A673 (cell line): ENCODE measurements around the gene HAUS3. TPM values are rescaled to one million over a fixed set of nuclear protein-coding genes. Genes with fewer than 3 reads are reported as not detected.

Experiments
- BruUV-seq: library from RNA; stranded (reverse); fragments of 400-500 nt; replicated peaks from 2 replicates; lab custom pipeline; 2021; lab: Mats Ljungman, UMichigan
- CTCF ChIA-PET: fragments of 300-600 bp; sonication (Branson Sonifier 250); formaldehyde crosslinking; loops from one replicate; lab custom pipeline; 2022; ENCODE audit warnings: antibody characterized with exemption; lab: Charles Lee
- POLR2A ChIA-PET: fragments of 300-600 bp; sonication (Branson Sonifier 250); formaldehyde crosslinking; loops from one replicate; lab custom pipeline; 2022; ENCODE audit warnings: antibody characterized with exemption; ENCODE audit not compliant: low non-redundant PET; lab: Charles Lee
- DNase-seq: peaks from one replicate; pipeline ENCODE4 v3.0.0-alpha.2; 2015; ENCODE audit warnings: low spot score
- H3K27ac ChIP-seq: fragments of 200-600 bp; sonication (generic); 2 replicates; pipeline ENCODE4 v1.5.1; 2016; ENCODE audit warnings: mixed run types, low read depth, mild to moderate bottlenecking, mixed read lengths, antibody characterized with exemption, low read length; ENCODE audit not compliant: poor library complexity, severe bottlenecking
- H3K27me3 ChIP-seq: fragments of 200-600 bp; sonication (generic); replicated peaks from 2 replicates; pipeline ENCODE4 v1.6.1; 2017; ENCODE audit warnings: mixed run types, low read depth, mild to moderate bottlenecking, mixed read lengths, antibody characterized with exemption, low read length; ENCODE audit not compliant: insufficient read depth, poor library complexity
- H3K36me3 ChIP-seq: fragments of 200-600 bp; sonication (generic); 2 replicates; pipeline ENCODE4 v1.6.1; 2016; ENCODE audit warnings: mixed run types, mild to moderate bottlenecking, mixed read lengths, antibody characterized with exemption, low read length; ENCODE audit not compliant: insufficient read depth, poor library complexity, severe bottlenecking
- H3K4me1 ChIP-seq: fragments of 200-600 bp; sonication (generic); 2 replicates; pipeline ENCODE4 v1.6.1; 2017; ENCODE audit warnings: mixed run types, mild to moderate bottlenecking, mixed read lengths, antibody characterized with exemption, low read length; ENCODE audit not compliant: insufficient read depth, poor library complexity, severe bottlenecking
- H3K4me3 ChIP-seq: fragments of 200-600 bp; sonication (generic); 2 replicates; pipeline ENCODE4 v1.5.1; 2016; ENCODE audit warnings: low read depth, mixed run types, mild to moderate bottlenecking, mixed read lengths, low read length; ENCODE audit not compliant: poor library complexity, severe bottlenecking
- H3K9me3 ChIP-seq: fragments of 200-600 bp; sonication (generic); 2 replicates; pipeline ENCODE4 v1.6.1; 2016; ENCODE audit warnings: mixed run types, low read depth, mild to moderate bottlenecking, mixed read lengths, antibody characterized with exemption, low read length; ENCODE audit not compliant: poor library complexity, severe bottlenecking
- EZH2 ChIP-seq: fragments of 200-600 bp; sonication (generic); IDR thresholded peaks from 2 replicates; pipeline ENCODE4 v1.6.1; 2017; ENCODE audit warnings: borderline replicate concordance, low read depth, mild to moderate bottlenecking, mixed read lengths, antibody characterized with exemption, low read length; ENCODE audit not compliant: poor library complexity, severe bottlenecking
- intact Hi-C: fragments of 100-400 bp; cut with micrococcal nuclease; formaldehyde crosslinking; loops from one replicate; pipeline ENCODE4 v1.10.0; 2022; ENCODE audit not compliant: unreplicated experiment
- total RNA-seq: library from RNA; stranded (reverse); gene quantifications from 2 replicates; pipeline ENCODE4 v1.2.3, GENCODE V29; 2021
- TF ChIP-seq, protein P1 (sequence below): fragments of 300-800, 200-600 bp; sonication (generic); conservative IDR thresholded peaks from 2 replicates; pipeline ENCODE4 v1.5.1; 2017; ENCODE audit warnings: low read depth, mild to moderate bottlenecking, antibody characterized with exemption, low read length, moderate library complexity, mixed read lengths

The HAUS3 gene
- total RNA-seq, 1 experiment from 2014 or later, result 27.7 TPM

DNA sequence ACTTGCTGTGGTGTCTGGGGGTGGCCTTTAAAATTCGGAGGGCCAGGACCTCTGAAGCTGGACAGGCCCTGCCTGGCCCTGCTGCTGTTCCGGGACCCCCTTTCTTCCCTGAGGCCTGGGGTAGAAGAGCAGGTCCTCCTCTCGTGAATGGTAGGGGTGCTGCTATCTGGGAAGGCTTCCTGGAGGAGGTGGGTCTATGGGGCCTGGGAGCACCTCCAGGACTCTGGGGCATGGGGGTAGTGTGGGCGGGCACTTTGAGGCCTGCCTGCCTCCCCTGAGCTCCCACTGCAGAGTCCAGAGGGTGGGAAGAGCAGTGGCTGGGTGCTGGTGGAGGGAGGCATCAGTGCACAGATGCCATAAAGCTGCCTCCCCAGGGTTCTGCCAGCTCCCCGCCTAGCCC is 24.9 kb upstream of the HAUS3 start:
- ChIA-PET POLR2A (no interaction called here), CTCF (no interaction called here)
- no peaks in the 10 kb centered on the region for H3K27me3 ChIP-seq
- no peak for TF ChIP-seq EZH2
- TF ChIP-seq, protein P1, sequence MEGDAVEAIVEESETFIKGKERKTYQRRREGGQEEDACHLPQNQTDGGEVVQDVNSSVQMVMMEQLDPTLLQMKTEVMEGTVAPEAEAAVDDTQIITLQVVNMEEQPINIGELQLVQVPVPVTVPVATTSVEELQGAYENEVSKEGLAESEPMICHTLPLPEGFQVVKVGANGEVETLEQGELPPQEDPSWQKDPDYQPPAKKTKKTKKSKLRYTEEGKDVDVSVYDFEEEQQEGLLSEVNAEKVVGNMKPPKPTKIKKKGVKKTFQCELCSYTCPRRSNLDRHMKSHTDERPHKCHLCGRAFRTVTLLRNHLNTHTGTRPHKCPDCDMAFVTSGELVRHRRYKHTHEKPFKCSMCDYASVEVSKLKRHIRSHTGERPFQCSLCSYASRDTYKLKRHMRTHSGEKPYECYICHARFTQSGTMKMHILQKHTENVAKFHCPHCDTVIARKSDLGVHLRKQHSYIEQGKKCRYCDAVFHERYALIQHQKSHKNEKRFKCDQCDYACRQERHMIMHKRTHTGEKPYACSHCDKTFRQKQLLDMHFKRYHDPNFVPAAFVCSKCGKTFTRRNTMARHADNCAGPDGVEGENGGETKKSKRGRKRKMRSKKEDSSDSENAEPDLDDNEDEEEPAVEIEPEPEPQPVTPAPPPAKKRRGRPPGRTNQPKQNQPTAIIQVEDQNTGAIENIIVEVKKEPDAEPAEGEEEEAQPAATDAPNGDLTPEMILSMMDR, result no peak
- no peak for DNase-seq
- H3K9me3 ChIP-seq, result no peaks in the 10 kb centered on the region
- no TSS peak for BruUV-seq
- H3K36me3 ChIP-seq, result no peaks in the 10 kb centered on the region
- intact Hi-C loops, result loop anchor here (10.0 kb wide), 1 partner anchor 148 kb away; the partner anchor contains the start of genes CFAP99 and ZFYVE28
- H3K27ac ChIP-seq, result no peak overlapping the region
- no peak overlapping the region for H3K4me3 ChIP-seq
- no peaks in the 10 kb centered on the region for H3K4me1 ChIP-seq

DNA sequence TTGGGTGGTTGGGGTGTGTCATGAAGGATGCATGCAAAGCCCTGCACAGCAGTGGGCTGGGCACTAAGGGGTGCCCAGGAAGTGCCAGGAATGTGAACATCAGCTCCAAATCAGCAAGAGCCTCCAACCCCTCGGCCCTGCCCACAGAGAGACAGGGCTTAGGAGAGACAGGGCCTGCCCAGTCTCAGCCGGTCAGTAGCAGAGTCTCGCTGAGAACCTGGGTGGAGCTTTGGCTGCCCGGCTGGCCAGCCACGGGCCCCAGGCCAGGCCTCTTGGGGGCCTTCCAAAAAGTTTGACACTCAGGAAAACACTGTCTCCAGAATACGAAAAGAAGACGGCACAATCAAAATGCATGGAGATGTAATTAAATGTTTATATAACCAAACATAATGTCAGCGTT is 24.3 kb upstream of the HAUS3 start:
- no peak overlapping the region for H3K27ac ChIP-seq
- TF ChIP-seq, protein P1, result no peak
- TF ChIP-seq EZH2, result no peak
- H3K4me3 ChIP-seq, result no peak overlapping the region
- H3K36me3 ChIP-seq, result no peaks in the 10 kb centered on the region
- no peaks in the 10 kb centered on the region for H3K9me3 ChIP-seq
- H3K27me3 ChIP-seq, result no peaks in the 10 kb centered on the region
- no peak for DNase-seq
- intact Hi-C loops, result loop anchor here (10.0 kb wide), 1 partner anchor 149 kb away; the partner anchor contains the start of genes CFAP99 and ZFYVE28
- POLR2A ChIA-PET, result no interaction called here
- CTCF ChIA-PET, result no interaction called here
- no peaks in the 10 kb centered on the region for H3K4me1 ChIP-seq
- BruUV-seq, result no TSS peak

DNA sequence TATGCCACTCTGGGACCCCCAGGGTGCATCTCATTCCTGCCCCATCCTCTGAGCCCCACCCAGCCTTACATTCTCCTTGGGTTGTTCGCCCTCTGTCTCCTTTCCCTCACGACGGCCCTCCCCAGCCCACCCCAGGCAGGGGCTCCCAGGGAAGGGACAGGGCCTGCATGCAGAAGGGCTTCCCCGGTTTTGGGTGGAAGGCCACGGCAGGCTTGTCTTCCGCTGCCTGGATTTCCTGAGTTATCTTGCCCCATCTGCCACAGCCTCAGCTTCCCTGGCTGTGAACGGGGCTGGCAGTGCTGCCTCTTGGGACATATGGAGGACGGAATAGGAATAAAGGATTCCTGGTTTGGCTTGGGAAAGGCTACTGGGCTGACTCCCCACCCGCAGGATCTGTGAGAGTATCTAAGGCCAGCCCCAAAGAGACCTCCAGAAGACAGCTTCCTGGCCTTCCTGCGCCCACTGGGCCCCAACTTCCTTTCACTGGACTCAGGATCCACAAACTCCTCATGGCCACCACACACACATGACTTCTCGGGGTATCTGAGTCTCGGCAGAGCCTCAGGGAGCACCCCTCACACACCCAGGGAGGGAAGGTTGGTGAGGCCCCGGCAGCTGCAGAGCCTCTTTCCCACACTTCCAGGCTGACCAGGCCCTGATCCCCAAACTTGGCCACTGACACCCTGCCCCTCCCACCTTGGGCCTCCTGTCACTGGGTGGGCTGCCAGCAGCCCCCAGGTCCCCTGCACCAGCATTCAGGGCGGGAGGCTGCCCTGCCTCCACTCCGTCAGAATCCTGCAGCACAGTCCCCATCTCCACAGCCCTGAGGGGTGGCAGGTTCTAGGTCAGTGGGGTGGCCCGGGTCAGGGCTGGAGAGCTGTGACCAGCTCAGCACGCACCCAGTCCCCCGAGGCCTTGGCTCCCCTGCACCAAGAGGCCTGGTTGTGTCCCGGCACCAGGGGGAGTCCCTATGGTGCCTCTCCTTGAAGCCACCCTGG is 23.5 kb upstream of the HAUS3 start:
- Histone ChIP-seq H3K27me3 (no peaks in the 10 kb centered on the region), H3K36me3 (no peaks in the 10 kb centered on the region), H3K9me3 (no peaks in the 10 kb centered on the region), H3K4me1 (no peaks in the 10 kb centered on the region), H3K4me3 (no peak overlapping the region), H3K27ac (no peak overlapping the region)
- TF ChIP-seq, protein P1, result no peak
- no peak for TF ChIP-seq EZH2
- intact Hi-C loops, result loop anchor here (10.0 kb wide), 1 partner anchor 149 kb away; the partner anchor contains the start of genes CFAP99 and ZFYVE28
- no peak for DNase-seq
- ChIA-PET POLR2A (no interaction called here), CTCF (no interaction called here)
- BruUV-seq, result no TSS peak
